GM06990 (cell line): ENCODE results near the gene CEP57L1.

ENCODE experiments used
- DNase-seq: peaks from one replicate; pipeline ENCODE4 v3.0.0-alpha.2; 2011; ENCODE audit not compliant: insufficient read length; ENCODE audit errors: extremely low read depth
- H3K27me3 ChIP-seq: replicated peaks from 2 replicates; pipeline ENCODE4 v1.6.0; 2011; ENCODE audit warnings: low read length; ENCODE audit not compliant: control insufficient read depth, insufficient read depth
- H3K36me3 ChIP-seq: 2 replicates; pipeline ENCODE4 v1.5.1; 2011; ENCODE audit warnings: low read length; ENCODE audit not compliant: control insufficient read depth, insufficient read depth
- H3K4me3 ChIP-seq: replicated peaks from 2 replicates; pipeline ENCODE4 v1.5.1; 2011; ENCODE audit warnings: low read depth, mild to moderate bottlenecking, control low read depth, low read length
- TF ChIP-seq, protein P1 (sequence below): IDR thresholded peaks from 2 replicates; pipeline ENCODE4 v1.5.1; 2011; ENCODE audit warnings: low read length, control low read depth, mild to moderate bottlenecking, inconsistent platforms; ENCODE audit not compliant: insufficient read depth, poor library complexity, severe bottlenecking

CEP57L1 gene

GRCh38 chr6:109095036-109095834, at the start of gene CEP57L1:
TSS of gene CEP57L1 (plus strand) at chr6:109095507. CDS start at chr6:109145222, 49,715 bp downstream.
- no peaks in the 10 kb centered on the region for H3K36me3 ChIP-seq
- H3K27me3 ChIP-seq: no peaks in the 10 kb centered on the region
- H3K4me3 ChIP-seq: peak within 1 kb of the TSS; percentile 84
- peak; percentile 96 for DNase-seq
- TF ChIP-seq, protein P1, sequence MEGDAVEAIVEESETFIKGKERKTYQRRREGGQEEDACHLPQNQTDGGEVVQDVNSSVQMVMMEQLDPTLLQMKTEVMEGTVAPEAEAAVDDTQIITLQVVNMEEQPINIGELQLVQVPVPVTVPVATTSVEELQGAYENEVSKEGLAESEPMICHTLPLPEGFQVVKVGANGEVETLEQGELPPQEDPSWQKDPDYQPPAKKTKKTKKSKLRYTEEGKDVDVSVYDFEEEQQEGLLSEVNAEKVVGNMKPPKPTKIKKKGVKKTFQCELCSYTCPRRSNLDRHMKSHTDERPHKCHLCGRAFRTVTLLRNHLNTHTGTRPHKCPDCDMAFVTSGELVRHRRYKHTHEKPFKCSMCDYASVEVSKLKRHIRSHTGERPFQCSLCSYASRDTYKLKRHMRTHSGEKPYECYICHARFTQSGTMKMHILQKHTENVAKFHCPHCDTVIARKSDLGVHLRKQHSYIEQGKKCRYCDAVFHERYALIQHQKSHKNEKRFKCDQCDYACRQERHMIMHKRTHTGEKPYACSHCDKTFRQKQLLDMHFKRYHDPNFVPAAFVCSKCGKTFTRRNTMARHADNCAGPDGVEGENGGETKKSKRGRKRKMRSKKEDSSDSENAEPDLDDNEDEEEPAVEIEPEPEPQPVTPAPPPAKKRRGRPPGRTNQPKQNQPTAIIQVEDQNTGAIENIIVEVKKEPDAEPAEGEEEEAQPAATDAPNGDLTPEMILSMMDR: peak; percentile 29

GRCh38 chr6:109048176-109048575, 47.1 kb upstream of the CEP57L1 start:
- H3K36me3 ChIP-seq: no peaks in the 10 kb centered on the region
- H3K27me3 ChIP-seq: no peaks in the 10 kb centered on the region
- no peak for DNase-seq
- no peak overlapping the region for H3K4me3 ChIP-seq
- TF ChIP-seq, protein P1: no peak

- DNase-seq: no peak
- H3K36me3 ChIP-seq: no peaks in the 10 kb centered on the region
- TF ChIP-seq, protein P1: no peak
- H3K4me3 ChIP-seq: no peak overlapping the region
- H3K27me3 ChIP-seq: no peaks in the 10 kb centered on the region
These were observed 46.5 kb upstream of the CEP57L1 start for GRCh38 chr6:109048670-109049415.

DNA sequence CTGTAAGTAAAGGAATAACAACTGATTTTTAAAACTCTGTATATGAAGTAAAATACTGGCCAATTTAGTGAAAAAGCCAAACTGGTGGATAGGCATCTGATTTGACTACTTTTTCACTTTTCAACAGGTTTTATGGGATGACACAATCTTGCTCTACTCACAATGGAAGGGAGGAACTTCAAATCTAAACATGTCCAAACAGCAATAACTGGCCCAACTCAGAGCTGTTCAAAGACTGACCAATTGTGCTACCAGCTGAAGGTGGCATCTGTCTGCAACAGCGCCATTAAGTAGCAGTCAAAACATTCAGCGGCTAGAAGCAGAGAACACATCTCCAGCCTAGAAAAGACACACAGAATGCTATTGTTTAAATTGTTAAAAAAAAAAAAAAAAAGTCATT, 45.3 kb upstream of the CEP57L1 start:
- Histone ChIP-seq H3K36me3 (no peaks in the 10 kb centered on the region), H3K27me3 (no peaks in the 10 kb centered on the region), H3K4me3 (no peak overlapping the region)
- DNase-seq: no peak
- TF ChIP-seq, protein P1: no peak

DNA sequence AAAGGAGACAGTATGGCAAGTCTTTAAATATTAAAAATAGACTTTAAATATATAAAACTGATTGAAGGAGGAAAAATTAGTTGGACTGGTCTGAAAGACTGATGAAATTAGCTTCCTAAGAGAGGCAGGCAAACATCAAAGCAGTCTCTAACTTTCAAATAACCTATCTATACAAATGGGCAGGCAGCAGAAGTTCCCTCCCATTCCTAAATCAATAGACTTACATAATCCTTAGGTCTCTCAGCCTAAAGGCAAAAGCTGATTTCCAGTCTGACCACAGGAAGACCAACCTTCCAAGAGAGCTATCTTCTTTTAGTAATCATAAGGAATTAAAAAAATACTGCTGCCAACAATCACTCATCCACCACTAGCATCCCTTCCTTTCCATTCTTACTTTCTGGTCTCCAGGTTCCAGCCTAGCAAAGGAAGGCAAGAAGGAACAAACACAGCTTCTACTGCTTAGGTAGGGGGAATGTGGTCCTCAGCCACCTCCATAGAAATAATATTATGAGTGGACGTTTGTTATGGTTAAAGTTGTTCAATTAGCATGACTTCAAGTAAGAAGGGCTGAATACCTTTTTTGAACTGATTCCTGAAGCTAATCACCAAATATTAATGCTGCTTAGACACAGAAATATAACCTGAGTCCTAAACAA, 44.7 kb upstream of the CEP57L1 start:
- no peak for DNase-seq
- TF ChIP-seq, protein P1: no peak
- Histone ChIP-seq H3K4me3 (no peak overlapping the region), H3K36me3 (no peaks in the 10 kb centered on the region), H3K27me3 (no peaks in the 10 kb centered on the region)
